ENCODE measurements around the gene CNOT3.

- TF ChIP-seq CTCF (IDR thresholded peaks at IDR 0.05) = no peak
- peak; percentile 73 for TF ChIP-seq POLR2A (IDR thresholded peaks at IDR 0.05)
These were observed 52.4 kb downstream of the CNOT3 start for GRCh38 chr19:54189735-54190502.

All from breast epithelium (tissue), 3 donors.